Measurements from ENCODE around the gene PHF21A.

The PHF21A gene

GRCh38 chr11:46106530-46107407, 14.5 kb downstream of the PHF21A start:
- DNase-seq (ENCODE audit: extremely low read depth, low read depth) = no peak
- no peak for TF ChIP-seq CTCF (IDR thresholded peaks at IDR 0.05; ENCODE audit: low read depth, low read length)

GRCh38 chr11:46105926-46106325, 15.3 kb downstream of the PHF21A start:
- TF ChIP-seq CTCF (IDR thresholded peaks at IDR 0.05; ENCODE audit: low read depth, low read length) = no peak

GRCh38 chr11:46105134-46105628, 16.1 kb downstream of the PHF21A start:
- no peak for DNase-seq (ENCODE audit: extremely low read depth, low read depth)
- no peak for TF ChIP-seq CTCF (IDR thresholded peaks at IDR 0.05; ENCODE audit: low read depth, low read length)

More at GRCh38 chr11:46105926-46106325, 15.3 kb downstream of the PHF21A start:
- no peak for DNase-seq (ENCODE audit: extremely low read depth, low read depth)

GRCh38 chr11:46102843-46103242, 18.4 kb downstream of the PHF21A start:
- DNase-seq (ENCODE audit: extremely low read depth, low read depth) = no peak
- TF ChIP-seq CTCF (IDR thresholded peaks at IDR 0.05; ENCODE audit: low read depth, low read length) = no peak

- no peak for DNase-seq (ENCODE audit: extremely low read depth, low read depth)
- TF ChIP-seq CTCF (IDR thresholded peaks at IDR 0.05; ENCODE audit: low read depth, low read length) = no peak
Measured at GRCh38 chr11:46100670-46101069, 20.6 kb downstream of the PHF21A start.

- TF ChIP-seq CTCF (IDR thresholded peaks at IDR 0.05; ENCODE audit: low read depth, low read length) = no peak
- no peak for DNase-seq (ENCODE audit: extremely low read depth, low read depth)
Measured at GRCh38 chr11:46099963-46100316, 21.3 kb downstream of the PHF21A start.

GRCh38 chr11:46090375-46090774, 30.9 kb downstream of the PHF21A start:
- no peak for DNase-seq (ENCODE audit: extremely low read depth, low read depth)
- TF ChIP-seq CTCF (IDR thresholded peaks at IDR 0.05; ENCODE audit: low read depth, low read length) = no peak

All from AG09319 (cell line).